CD4-positive, CD25-positive, alpha-beta regulatory T cell (primary cell): ENCODE measurements around the gene CST11. TPM values are rescaled to one million over a fixed set of nuclear protein-coding genes. Genes with fewer than 3 reads are reported as not detected.

Source experiments
- ATAC-seq, 2 donors: fragments of 150-1000 bp; cut with Tn5 transposase; one replicate each; pipeline ENCODE4 v1.10.0; 2021; ENCODE audit warnings: low read depth in 2 of 2, moderate number of reproducible peaks in 2 of 2, moderate library complexity in 1 of 2
- DNase-seq, 3 donors: peaks; one replicate each; pipeline versions ENCODE4 v3.0.0 to v3.0.0-alpha.2; 2012 to 2022; ENCODE audit warnings: mixed read lengths in 1 of 3
- H3K27ac ChIP-seq: one replicate; pipeline ENCODE4 v1.7.0; 2013; ENCODE audit warnings: mild to moderate bottlenecking, low read length; ENCODE audit not compliant: insufficient read depth, poor library complexity, severe bottlenecking
- H3K27me3 ChIP-seq: one replicate; pipeline ENCODE4 v1.7.0; 2013; ENCODE audit warnings: low read length; ENCODE audit not compliant: control insufficient read depth, insufficient read depth
- H3K36me3 ChIP-seq: one replicate; pipeline ENCODE4 v1.7.0; 2013; ENCODE audit warnings: mild to moderate bottlenecking, low read length, moderate library complexity; ENCODE audit not compliant: control insufficient read depth, insufficient read depth
- H3K4me1 ChIP-seq: 2 replicates; pipeline ENCODE4 v1.7.0; 2013; ENCODE audit warnings: mild to moderate bottlenecking, low read length; ENCODE audit not compliant: insufficient read depth, control insufficient read depth, poor library complexity, severe bottlenecking
- H3K4me3 ChIP-seq: one replicate; pipeline ENCODE4 v1.7.0; 2013; ENCODE audit warnings: low read depth, mild to moderate bottlenecking, low read length, moderate library complexity
- H3K9me3 ChIP-seq, 2 experiments: 1 replicate in 1 of 2; 2 replicates in 1 of 2; pipeline ENCODE4 v1.7.0; 2013; ENCODE audit warnings: low read length in 2 of 2, mild to moderate bottlenecking in 1 of 2, moderate library complexity in 1 of 2; ENCODE audit not compliant: control insufficient read depth in 2 of 2
- H3K27ac Mint-ChIP-seq, 3 donors: one replicate each; pipeline ENCODE4 v1.8.0; 2020 to 2022; ENCODE audit warnings: mild to moderate bottlenecking in 3 of 3, mixed read lengths in 3 of 3, moderate library complexity in 2 of 3
- H3K27me3 Mint-ChIP-seq: one replicate; pipeline ENCODE4 v1.8.0; 2022; ENCODE audit warnings: mild to moderate bottlenecking, mixed read lengths
- H3K36me3 Mint-ChIP-seq: one replicate; pipeline ENCODE4 v1.8.0; 2020; ENCODE audit warnings: mixed read lengths
- H3K4me1 Mint-ChIP-seq, 4 donors: one replicate each; pipeline ENCODE4 v1.8.0; 2020 to 2022; ENCODE audit warnings: mixed read lengths in 4 of 4, mild to moderate bottlenecking in 1 of 4
- H3K4me3 Mint-ChIP-seq, 4 donors: one replicate each; pipeline ENCODE4 v1.8.0; 2020 to 2022; ENCODE audit warnings: mild to moderate bottlenecking in 4 of 4, mixed read lengths in 4 of 4, moderate library complexity in 3 of 4
- H3K9me3 Mint-ChIP-seq, 7 donors: one replicate each; pipeline ENCODE4 v1.8.0; 2020 to 2022; ENCODE audit warnings: mixed read lengths in 7 of 7, mild to moderate bottlenecking in 3 of 7, moderate library complexity in 2 of 7
- polyA plus RNA-seq, 4 donors: library from polyadenylated mRNA; unstranded; fragments of 300-500 nt; fragmentation: Illumina TruSeq; gene quantifications; one replicate each; pipeline ENCODE4 v1.2.3, GENCODE V29; 2021
- total RNA-seq: library from RNA; stranded (reverse); gene quantifications from one replicate; pipeline ENCODE4 v1.2.3, GENCODE V29; 2022

Gene CST11
- total and polyA plus RNA-seq, 5 donors from 2014 or later: not detected

GRCh38 chr20:23401051-23401450, 51.6 kb downstream of the CST11 start:
- H3K9me3 Mint-ChIP-seq: no peaks in the 10 kb centered on the region
- H3K27ac Mint-ChIP-seq: no peak overlapping the region
- DNase-seq (no peak), ATAC-seq (no peak)
- H3K4me1 Mint-ChIP-seq: peaks cover 16 to 40% (median 24%) of the 10 kb centered on the region in 4 donors
- Histone ChIP-seq H3K4me1 (peaks cover 9% of the 10 kb centered on the region), H3K27me3 (no peaks in the 10 kb centered on the region), H3K36me3 (peaks cover 19% of the 10 kb centered on the region), H3K27ac (no peak overlapping the region), H3K4me3 (no peak overlapping the region), H3K9me3 (no peaks in the 10 kb centered on the region)
- peaks cover 13% of the 10 kb centered on the region for H3K36me3 Mint-ChIP-seq
- H3K27me3 Mint-ChIP-seq: no peaks in the 10 kb centered on the region
- H3K4me3 Mint-ChIP-seq: no peak overlapping the region

Other genes with a start within 250 kb of the CST11 start
- 41.5 TPM for gene NXT1, start 102.1 kb downstream of the CST11 start, total RNA-seq
- 10 to 100 TPM; 47.1 to 71.5 (median 56.9) TPM for gene NXT1, start 102.1 kb downstream of the CST11 start, polyA plus RNA-seq
- 24.8 TPM for gene GZF1, start 90.7 kb downstream of the CST11 start, total RNA-seq
- 1 to 10 TPM; 3.1 to 4.1 (median 3.3) TPM for gene GZF1, start 90.7 kb downstream of the CST11 start, polyA plus RNA-seq
- gene NAPB, start 31.4 kb downstream of the CST11 start, total RNA-seq: 10.6 TPM
- 1 to 10 TPM; 3.6 to 4.8 (median 4.2) TPM for gene NAPB, start 31.4 kb downstream of the CST11 start, polyA plus RNA-seq
- not detected for gene CSTL1, start 13.2 kb downstream of the CST11 start, total RNA-seq
- not detected for gene CSTL1, start 13.2 kb downstream of the CST11 start, polyA plus RNA-seq
- gene CST8, start 38.2 kb upstream of the CST11 start, total RNA-seq: not detected
- not detected for gene CST8, start 38.2 kb upstream of the CST11 start, polyA plus RNA-seq
- gene CST9L, start 115.6 kb upstream of the CST11 start, total RNA-seq: not detected
- gene CST9L, start 115.6 kb upstream of the CST11 start, polyA plus RNA-seq: not detected
- gene CST9, start 153.0 kb upstream of the CST11 start, total RNA-seq: not detected
- gene CST9, start 153.0 kb upstream of the CST11 start, polyA plus RNA-seq: not detected
- gene CST3, start 185.1 kb upstream of the CST11 start, total RNA-seq: 2.5 TPM
- 1 to 10 TPM in 3 of 4 donors, under 1 TPM in 1; 0.73 to 2.7 (median 1.6) TPM for gene CST3, start 185.1 kb upstream of the CST11 start, polyA plus RNA-seq
- not detected for gene CST4, start 236.2 kb upstream of the CST11 start, total RNA-seq
- not detected for gene CST4, start 236.2 kb upstream of the CST11 start, polyA plus RNA-seq